NCI-H2171 treated with DMSO at 0.1 percent for 48 hours (cell line): ENCODE data around the gene APBB2.
A peak's percentile ranks its signal among the peaks of the same experiment; 100 is the strongest.

Experiments
- DNase-seq: peaks from one replicate; lab custom pipeline; 2025; lab: John Stamatoyannopoulos, UW

Gene APBB2

DNA sequence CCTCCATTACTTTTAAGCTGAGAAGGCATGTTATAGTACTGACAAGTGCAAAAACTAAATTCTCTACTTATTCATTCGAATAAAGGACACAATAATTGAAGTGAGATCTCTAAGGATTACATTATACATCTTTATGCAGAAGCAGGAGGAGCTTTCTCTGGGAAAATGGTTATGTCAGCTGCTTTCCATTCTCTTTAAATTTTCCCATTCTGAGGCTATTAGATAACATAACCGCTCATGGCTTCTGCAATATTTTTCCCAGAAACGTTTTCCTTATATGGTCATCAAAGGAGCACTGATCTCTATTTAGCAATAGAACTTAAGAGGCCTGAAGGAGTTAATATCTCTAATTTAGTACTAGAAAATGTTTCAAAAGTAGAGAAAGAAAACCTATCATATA lies 243.0 kb downstream of the APBB2 start:
- no peak for DNase-seq

DNA sequence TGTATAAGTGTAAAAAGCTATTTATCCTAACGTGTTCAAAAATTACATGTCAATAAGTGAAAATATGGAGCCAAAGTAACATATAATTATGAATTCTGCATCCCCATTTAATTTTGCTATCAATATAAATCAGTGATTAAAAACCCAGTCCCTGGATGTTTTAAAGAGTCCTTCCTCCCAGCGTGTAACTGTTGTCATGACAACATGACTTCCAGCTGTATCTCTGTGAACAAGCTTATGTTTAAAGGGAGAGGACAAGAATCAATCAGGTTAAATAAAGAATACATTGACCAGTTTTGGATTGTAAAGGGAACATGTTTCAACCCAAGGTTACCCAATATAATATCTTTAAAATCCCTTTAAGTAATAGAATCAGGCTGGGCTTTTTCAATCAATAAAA lies 244.8 kb downstream of the APBB2 start:
- no peak for DNase-seq

DNA sequence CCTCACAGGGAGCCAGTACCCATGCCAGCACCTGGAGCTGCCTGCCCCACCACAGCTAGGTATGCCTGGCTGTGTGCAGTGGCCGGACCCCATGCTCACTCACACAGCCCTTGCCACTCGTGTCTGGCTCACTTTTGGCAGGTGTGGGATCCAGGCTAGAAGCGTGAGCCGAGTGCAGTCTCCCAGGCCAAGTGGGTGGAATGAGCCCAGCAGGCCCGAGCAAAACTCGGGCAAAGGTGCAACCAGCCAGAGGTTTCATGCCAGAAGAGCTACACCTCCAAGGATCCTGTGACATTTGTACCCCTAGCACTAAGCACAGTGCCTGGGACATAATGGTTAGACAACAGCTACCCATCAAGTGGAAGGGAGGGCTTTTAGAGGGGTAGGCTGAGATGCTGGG lies 246.8 kb downstream of the APBB2 start:
- DNase-seq: no peak

DNA sequence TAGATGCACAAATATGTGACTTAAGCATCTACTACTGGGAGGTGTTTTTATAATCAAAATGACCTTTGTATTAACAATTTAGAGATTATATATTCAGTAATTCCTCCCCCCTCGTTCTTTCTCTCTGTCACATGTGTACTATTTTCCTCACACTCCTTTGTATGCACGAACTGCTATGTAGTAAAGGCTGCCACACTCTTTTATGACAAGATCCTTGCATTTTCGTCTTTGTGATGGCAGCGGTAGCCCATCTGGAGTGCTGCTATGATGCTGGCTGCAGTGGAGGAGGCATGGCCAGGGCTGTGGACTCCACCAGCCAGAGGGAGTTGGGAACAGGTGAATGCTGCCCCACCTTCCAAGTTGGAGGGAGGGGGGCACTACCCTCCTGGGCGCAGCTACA lies 248.3 kb downstream of the APBB2 start:
- DNase-seq: no peak

DNA sequence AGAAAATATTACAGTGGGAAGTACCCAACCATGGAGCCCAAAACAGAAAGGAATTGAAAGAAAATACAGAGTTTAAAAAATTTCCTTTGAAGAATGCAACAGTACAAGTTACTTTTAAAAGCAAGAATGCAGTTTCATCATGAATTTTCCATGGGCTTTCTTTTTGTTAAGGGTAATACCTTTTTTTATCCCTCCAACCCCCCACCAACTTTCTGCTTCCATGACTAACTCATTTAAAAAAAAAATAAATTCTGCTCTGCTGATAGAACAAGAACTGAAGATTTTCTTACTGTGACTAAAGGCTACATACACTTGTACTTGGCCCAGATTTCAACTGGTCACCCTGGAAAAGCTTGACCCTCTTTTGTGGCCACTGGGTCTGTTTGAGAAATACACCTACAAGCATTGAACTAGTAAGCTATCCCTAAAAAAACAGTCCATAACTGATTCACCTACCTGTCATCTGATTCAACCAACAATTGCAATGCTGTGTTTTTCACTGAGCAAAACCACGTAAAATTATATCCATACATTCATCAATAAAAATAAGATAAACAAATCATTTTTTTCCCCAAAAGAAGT lies 250.4 kb downstream of the APBB2 start:
- no peak for DNase-seq

DNA sequence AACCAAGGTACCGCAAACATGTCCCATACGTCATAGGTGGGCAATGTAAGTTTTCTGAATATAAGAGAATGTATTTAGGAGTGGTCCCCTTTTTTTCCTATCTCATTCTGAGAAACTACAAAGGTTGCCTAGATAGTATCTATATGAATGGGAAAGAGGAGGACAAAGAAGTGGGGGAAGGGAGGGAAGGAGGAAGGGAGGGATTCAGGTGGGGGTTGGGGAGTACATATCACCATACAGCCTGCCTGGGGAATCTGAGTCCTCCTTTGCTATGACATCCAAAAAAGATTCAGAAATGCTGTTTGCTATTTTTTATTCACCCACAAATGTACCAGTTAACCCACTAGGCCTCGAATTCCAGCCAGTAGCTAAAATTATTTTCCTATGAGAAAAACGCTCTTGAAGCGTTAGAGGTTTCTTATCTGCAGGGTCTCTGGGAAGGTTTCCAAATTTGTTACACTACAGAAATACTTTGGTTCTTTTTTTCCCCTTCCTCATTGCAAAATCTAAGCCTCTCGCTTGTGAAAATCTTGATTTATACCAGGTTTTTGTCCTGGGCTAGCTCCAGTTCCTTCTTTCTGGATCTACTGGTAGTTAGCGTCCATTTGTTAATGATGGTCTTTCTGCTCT lies 251.7 kb downstream of the APBB2 start:
- DNase-seq: no peak

DNA sequence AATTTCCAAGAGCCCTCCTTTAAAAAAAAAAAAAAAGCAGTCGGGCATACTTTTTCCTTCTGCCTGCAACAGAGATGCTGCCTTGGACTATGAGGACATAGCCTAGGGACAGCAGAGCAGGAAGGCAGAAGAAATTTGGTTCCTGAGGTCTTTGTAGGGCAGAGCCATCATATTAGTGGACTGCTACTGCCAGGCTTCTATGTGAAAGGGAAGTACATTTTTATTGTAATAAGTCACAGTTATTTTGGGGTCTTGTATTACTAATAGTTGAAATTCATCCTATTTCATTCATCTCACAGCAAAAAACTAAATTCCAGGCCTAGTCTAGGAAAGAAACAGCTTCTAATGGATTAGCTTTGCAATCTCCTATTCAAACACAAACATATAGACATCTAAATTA lies 253.4 kb downstream of the APBB2 start:
- no peak for DNase-seq

DNA sequence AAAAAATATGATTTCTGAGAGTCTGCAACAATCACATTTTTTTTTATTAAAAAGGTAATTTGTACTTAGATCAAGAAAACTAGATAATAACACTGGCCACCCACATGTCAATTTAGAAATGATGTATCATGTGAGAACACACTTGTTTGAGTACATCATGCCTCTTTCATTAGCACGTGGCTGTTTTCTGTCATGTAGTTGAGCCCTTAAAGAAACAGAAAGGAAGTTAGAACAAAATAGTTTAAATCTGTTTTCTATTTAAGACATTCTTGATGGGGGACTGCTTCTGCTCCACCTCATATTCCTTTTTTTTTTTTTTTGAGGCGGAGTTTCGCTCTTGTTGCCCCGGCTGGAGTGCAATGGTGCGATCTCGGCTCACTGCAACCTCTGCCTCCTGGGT lies 257.1 kb downstream of the APBB2 start:
- no peak for DNase-seq

DNA sequence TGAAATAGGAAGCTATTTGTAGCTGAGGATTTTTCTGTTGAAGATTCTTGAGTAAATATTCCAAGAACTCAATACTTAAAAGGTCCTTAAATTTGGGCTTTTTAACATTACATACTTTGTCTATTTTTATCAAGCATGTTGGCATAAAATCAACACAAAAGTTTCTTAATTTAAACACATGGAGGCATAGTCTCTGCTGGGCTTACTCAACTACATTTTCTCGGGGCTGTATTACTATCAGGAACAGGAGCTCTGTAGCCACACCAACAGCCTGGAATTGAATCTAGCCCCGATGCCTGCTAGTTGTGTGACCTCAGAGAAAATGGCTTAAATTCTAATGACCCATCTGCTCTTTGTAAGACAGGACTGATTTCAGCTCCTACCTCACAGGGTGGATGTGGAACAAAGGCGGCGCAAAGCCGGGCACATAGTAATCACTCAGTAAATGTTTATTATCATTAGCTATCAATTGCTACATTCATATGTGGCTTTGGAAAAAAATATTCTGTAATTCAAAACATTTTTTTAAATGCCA lies 257.6 kb downstream of the APBB2 start:
- no peak for DNase-seq

DNA sequence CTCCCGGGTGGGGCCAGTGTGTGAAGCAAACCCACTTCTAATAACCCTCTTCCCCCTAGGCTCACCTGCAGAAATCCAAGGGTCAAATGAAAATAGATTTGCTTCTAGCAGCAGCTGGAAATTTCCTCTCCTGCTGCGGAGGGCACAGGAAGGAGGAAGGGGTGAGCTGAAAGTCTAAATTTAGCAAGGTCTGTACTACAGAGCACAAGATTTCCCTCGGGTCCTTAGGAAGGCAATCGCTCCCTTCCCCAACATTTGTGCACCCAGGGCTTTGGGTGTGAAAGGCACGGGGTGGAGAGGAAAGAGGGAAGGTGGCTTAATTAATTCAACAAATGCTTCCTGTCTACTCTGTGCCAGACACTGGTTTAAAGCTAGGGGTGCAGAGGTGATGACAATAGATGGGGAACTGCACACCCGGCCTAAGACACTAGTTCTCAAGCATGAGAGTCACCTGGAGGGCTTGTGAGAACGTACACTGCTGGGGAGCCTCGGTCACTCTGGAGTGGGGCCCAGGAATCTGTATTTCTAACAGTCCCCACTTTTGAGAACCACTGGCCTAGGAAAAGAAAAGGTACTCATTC lies 260.2 kb downstream of the APBB2 start:
- peak; percentile 1 for DNase-seq

DNA sequence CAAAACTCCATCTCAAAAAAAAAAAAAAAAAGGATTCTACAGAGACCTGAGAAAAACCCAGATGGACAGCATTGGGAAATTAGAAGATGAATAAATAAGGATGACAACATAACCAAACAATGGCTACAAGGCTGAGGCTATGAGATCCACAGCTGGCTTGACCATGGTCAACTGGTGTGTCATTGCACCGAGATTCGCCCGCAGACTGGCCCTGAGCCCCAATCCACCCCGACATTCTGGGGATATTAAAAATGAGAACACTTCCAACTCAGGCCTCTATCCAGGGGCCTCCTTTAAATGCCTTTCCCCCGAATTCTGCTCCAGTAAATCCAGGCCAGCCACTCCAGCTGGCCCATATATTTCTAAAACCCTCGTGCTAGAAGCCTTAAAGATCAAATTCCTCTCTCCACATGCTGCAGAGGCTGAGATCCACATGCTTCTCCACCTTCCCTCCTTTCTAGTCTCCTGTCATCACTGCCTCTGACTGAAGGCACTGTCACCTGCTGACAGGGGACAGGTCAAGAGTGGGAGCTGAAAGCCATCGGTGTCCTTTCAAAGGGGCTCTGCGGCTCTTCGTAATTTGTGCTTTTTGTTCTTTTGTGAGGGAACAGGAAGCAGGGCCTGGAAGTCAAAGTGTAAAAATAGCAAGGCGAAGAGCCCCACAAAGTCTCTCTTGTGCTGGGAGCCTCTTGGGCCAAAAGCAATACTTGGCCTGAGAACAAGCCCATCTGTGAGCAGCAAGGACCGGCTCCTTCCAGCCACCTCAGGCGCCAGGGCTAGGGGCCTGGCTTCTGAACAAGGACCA lies 260.9 kb downstream of the APBB2 start:
- DNase-seq: no peak

DNA sequence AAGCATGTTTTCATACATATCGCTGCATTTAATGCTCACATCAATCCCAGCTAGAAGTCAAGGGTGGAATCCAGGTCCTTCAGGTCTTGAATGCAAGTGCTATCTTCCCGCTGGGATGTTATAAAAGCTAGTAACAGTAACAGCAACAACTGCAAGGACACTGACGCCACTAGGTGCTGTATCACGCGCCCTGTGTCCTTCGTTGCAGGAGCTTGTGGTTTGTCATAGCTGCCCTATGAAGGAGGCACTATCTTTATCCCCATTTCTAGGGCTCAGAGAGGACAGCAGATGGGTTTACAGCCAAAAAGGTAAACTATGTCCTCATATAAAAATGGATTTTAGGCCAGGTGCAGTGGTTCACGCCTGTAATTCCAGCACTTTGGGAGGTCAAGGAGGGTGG lies 261.7 kb downstream of the APBB2 start:
- DNase-seq: no peak

DNA sequence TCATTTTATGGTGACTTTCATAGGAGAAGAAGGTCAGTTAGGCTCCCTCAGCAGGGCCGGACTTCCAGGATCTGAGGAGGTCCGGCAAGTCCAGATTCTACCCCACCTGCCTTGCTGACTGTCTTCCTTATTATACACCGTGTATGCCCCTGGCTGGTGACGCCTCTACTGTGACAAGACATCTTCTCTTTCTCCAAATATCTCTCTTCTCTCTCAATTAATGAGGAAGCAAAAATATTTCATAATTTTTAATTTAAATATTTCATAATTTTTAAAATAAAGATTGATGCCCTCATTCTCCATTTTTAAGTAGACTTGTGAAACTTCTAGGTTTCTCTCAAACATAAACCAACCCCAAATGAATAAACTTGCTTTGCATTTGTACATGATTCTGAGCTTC lies 262.1 kb downstream of the APBB2 start:
- DNase-seq: no peak

DNA sequence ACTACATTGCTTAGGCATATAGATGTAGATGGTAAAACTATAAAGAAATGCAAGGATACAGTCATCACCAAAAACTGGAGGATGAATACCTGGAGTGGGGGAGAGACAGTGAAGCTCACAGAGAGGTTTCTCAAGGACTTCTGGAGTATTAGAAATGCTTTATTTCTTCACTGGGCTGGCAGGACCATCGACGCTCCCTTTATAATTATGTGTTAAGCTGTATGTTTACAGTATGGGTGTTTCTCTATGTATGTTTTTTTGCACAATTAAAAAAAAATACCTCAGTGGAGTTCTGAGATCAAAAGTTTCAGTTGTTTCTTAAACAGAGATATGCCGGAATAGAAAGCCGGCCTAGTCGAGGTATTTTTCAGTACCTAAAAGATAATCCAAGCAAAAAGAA lies 263.3 kb downstream of the APBB2 start:
- no peak for DNase-seq

DNA sequence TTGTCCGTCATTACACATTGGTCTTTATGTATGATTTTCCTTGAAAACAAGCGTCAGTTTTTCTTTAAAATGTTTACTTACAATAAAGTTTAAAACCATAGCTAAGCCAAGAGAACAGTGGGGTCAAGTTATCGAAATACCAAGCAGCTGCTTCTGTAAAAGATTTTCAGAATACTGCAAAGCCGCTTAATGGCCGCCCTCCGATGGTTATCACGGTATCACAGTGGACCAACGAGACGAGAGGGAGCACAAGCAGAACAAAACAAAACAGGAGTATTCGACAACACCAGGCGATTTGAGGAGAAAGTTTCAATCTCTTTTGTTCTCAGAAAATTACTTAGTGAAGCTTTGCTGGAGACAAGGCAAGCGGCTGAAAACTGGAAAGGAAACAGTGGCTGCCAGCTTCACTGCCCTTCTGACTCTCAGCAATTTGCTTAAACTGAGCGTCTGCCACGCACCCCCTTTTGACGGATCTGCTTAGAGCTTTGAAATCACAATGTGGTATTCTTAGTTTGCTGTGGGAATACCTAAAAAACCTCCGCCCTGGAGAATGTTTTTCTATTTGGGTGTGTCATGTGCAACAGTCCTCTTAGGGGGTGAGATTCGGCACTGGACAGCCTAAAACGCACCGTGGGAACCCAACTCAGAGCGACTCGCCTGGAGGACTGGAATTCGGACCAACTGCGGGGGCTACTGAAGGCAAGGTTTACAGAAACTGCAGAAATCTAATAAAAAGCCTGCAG lies 264.8 kb downstream of the APBB2 start:
- no peak for DNase-seq

DNA sequence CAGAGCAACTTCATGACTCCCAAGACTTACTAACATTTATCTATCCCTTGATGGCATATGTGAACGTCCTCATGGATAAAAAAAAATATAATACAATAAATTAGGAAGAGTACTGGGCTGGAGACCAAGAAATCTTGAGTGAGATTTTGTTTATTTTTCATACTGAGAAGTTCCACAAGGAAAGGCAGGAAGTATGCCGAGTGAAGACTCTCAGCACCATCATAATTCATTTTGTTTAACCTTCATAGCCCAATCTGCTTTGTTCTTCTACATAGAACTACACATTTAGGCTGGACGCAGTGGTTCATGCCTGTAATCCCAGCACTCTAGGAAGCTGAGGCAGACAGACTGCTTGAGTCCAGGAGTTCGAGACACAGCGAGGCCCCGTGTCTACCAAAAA lies 266.3 kb downstream of the APBB2 start:
- no peak for DNase-seq

DNA sequence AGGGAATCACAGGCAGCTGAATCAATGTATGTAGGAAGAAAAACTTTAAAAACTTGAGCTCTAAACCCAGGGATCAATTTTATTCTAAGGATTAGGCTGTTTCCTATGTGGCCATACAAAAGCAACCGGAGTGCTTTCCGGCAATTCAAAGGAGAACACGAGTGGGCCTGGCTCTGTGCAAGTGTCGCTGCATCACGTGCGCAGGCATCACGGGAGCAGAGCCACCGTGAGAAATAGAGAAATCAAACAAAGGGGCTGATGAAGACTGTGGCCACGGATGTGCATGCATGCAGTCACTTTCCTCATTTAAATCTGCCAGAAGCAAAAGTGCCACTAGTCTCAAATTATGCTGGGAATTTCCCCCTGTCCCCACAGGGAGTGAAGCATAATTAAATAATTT lies 267.7 kb downstream of the APBB2 start:
- no peak for DNase-seq

DNA sequence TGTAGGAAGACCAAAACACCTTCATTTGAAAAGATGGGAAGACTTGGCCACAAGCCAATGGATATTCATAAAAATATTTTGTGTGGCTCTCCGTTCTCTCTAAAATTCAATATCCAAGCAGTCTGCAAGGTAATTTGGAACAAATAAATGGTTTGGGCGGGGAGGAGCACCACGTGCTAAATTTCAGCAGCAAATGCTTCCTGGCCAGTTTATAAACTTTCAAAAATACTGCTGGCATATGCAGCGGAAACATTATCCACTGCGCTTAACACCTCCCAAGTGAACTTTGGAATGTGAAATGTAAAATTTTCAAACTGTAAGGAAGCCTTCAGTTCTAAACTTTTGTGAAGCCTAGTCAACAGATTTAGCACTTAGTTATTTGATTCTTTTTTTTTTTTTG lies 273.6 kb downstream of the APBB2 start:
- no peak for DNase-seq

DNA sequence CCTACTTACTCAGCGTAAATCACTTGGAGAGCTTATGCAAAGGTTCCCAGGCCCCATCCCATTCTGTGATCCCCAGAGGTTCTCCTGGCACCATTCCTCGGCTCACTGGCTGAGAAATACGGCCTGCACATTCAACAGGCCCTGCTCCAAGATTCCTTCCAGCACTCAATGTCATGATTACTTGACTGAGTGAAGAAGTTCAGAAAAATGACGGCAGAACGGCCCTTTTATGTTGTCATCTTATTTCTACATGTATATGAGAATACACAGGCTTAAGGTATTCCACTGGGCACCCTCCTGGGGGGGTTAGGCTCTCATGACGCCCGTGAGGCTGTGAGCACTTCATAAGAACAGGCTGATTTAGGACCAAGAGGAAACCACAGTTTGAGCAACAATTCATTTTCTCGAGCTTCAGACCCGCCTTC lies 274.0 kb downstream of the APBB2 start:
- DNase-seq: no peak

DNA sequence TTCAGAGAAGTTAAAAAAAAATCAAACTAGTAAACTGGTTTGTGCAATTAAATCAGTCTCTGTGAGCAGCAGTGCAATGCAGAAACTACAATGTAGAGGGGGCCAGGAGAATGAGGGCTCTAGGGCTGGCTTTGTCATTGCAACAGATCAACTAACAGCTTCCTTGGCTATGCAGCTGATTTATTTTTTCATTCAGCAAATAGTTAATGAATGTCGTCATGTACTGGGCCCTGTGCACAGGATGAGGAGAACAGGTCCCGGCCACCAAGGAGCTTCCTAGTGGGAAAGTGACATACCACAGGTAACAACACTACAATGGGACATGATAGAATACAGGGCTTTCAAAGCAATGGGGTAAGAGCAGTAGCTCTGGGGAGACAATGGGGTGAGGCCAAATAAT lies 274.5 kb downstream of the APBB2 start:
- no peak for DNase-seq

DNA sequence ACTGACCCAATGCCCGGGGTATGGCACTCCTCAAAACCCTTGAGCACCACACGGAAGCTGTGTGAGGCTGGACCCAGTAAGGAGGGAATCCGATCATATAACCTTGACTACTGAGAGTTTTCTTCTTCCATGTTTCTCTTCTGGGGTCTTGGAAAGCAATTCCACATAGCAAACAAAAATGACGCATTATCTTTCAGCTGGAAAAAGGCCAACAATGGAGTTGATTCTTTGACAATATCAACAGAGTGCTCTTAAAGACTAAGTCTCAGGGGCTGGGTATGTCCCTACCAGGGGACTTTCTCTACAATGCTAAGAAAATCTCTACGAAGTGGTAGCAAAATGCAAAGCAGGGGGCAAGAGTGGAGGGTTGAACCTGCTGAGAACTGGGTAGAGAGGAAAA lies 276.0 kb downstream of the APBB2 start:
- no peak for DNase-seq

DNA sequence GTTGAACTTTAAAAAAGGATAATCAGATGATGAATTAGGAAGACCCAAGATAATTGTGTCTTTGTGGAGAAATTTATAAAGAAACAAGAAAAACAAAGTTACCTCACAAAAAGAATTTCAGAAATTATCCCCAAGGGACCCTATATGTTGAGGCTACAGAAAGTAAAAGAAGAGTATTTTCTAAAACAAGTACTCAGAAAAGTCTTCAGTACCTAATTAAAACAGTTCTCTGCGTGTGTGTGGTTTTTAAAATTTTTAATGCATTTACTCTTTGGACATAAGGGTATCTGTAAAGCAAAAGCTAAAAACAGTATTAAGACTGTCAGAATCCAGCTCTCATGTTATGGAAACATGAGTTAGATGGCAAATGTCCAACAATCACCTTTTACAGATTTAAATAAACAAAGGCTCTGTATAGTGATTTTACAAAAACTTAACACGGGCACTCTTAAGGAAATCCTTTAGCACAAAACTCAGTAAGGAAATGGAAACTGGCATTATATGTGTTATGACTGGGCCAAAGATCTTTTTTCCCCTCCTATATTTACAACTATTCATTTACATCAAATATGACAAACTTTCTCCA lies 277.1 kb downstream of the APBB2 start:
- DNase-seq: no peak
